Lower lobe of right lung (tissue), 2 donors: ENCODE measurements around the gene ITPKC. TPM values are rescaled to one million over a fixed set of nuclear protein-coding genes. Genes with fewer than 3 reads are reported as not detected.

Source experiments
- ATAC-seq, 2 donors: fragments of 200-7000 bp; cut with Tn5 transposase; one replicate each; pipeline ENCODE4 v1.9.1; 2020 to 2022; ENCODE audit warnings: mild to moderate bottlenecking in 2 of 2, moderate library complexity in 2 of 2
- DNase-seq: peaks from one replicate; pipeline ENCODE4 v3.0.0-alpha.2; 2020
- H3K27ac ChIP-seq: fragments of 200-600 bp; one replicate; pipeline ENCODE4 v1.8.0; 2022
- H3K27me3 ChIP-seq: fragments of 200-600 bp; one replicate; pipeline ENCODE4 v1.8.0; 2022; ENCODE audit warnings: low read depth
- H3K36me3 ChIP-seq: fragments of 200-600 bp; one replicate; pipeline ENCODE4 v1.8.0; 2022; ENCODE audit warnings: mild to moderate bottlenecking
- H3K4me1 ChIP-seq: fragments of 200-600 bp; one replicate; pipeline ENCODE4 v1.8.0; 2022
- H3K4me3 ChIP-seq: fragments of 200-600 bp; one replicate; pipeline ENCODE4 v1.8.0; 2022; ENCODE audit warnings: mild to moderate bottlenecking
- H3K9me3 ChIP-seq: fragments of 200-600 bp; one replicate; pipeline ENCODE4 v1.8.0; 2022
- intact Hi-C: fragments of 100-400 bp; cut with DNase I; formaldehyde crosslinking; loops from one replicate; pipeline ENCODE4 v1.11.0; 2022
- total RNA-seq: library from RNA; stranded (reverse); fragmentation: NEBNext Ultra II Directional; extraction: Animal tissue kit (Norgen Biotek cat#: 25700); gene quantifications from one replicate; pipeline ENCODE4 v1.2.1, GENCODE V29; 2021
- TF ChIP-seq, protein P1 (sequence below): fragments of 200-600 bp; IDR thresholded peaks from one replicate; pipeline ENCODE4 v1.8.0; 2022; ENCODE audit warnings: antibody characterized with exemption, mild to moderate bottlenecking
- donor health status: DM: no; HTN: yes; CAD: no; lungs with severe emphysema.

Gene ITPKC
- total RNA-seq, 1 donor from 2014 or later: 34.9 TPM

DNA sequence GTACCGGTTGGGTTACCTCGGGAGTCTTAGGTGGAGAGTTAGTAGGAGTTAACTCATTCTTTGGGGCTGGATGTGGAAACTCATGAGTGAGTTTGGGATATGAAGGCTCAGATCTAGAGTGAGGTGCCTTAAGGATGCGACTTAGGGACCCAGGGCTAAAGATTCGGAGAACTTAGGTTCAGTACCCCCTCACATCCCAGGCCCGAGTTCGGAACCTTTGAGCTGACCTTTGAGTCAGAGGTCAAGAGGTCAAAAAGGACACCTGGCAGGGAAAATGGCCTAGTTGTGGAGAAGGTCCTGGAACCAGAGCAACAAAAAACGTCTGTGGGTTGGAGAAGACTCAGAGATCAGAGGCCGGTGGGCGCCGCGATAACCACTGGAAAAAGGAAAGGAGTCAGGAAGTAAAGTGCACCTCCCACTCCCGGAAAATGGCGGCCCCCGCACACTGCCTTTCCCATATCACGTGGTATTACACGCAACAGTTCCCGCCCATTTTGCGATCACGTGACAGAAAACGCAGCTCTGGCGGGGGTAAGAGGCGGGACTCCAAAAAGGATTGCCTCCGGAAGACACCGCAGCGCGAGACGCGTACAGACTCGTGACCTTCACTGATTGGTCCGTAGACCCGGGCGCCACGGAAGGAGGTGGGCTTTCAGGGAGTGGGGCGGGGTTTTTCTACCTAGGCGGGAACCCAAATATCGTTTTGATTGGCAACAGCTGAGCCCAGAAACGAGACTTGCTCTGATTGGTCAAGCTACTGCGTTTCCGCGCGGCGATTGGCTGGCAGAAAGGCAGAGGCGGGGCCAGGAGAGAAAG is 33.4 kb downstream of the ITPKC start, which contains the start of gene ACTMAP:
TSS of gene ACTMAP (minus strand) at position 420 of the 816 bp plus-strand sequence. CDS start 674 bp downstream, outside the sequence.
- Histone ChIP-seq H3K27ac (peak within 1 kb of the TSS; percentile 93), H3K4me1 (peaks cover 65% of the 10 kb centered on the region), H3K4me3 (peak within 1 kb of the TSS; percentile 63), H3K9me3 (no peaks in the 10 kb centered on the region), H3K27me3 (no peaks in the 10 kb centered on the region), H3K36me3 (peaks cover 13% of the 10 kb centered on the region)
- DNase-seq (peak; percentile 99), ATAC-seq (peak; percentile 94 to 97)
- TF ChIP-seq, protein P1, sequence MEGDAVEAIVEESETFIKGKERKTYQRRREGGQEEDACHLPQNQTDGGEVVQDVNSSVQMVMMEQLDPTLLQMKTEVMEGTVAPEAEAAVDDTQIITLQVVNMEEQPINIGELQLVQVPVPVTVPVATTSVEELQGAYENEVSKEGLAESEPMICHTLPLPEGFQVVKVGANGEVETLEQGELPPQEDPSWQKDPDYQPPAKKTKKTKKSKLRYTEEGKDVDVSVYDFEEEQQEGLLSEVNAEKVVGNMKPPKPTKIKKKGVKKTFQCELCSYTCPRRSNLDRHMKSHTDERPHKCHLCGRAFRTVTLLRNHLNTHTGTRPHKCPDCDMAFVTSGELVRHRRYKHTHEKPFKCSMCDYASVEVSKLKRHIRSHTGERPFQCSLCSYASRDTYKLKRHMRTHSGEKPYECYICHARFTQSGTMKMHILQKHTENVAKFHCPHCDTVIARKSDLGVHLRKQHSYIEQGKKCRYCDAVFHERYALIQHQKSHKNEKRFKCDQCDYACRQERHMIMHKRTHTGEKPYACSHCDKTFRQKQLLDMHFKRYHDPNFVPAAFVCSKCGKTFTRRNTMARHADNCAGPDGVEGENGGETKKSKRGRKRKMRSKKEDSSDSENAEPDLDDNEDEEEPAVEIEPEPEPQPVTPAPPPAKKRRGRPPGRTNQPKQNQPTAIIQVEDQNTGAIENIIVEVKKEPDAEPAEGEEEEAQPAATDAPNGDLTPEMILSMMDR: no peak
- intact Hi-C loops: no loop called here

DNA sequence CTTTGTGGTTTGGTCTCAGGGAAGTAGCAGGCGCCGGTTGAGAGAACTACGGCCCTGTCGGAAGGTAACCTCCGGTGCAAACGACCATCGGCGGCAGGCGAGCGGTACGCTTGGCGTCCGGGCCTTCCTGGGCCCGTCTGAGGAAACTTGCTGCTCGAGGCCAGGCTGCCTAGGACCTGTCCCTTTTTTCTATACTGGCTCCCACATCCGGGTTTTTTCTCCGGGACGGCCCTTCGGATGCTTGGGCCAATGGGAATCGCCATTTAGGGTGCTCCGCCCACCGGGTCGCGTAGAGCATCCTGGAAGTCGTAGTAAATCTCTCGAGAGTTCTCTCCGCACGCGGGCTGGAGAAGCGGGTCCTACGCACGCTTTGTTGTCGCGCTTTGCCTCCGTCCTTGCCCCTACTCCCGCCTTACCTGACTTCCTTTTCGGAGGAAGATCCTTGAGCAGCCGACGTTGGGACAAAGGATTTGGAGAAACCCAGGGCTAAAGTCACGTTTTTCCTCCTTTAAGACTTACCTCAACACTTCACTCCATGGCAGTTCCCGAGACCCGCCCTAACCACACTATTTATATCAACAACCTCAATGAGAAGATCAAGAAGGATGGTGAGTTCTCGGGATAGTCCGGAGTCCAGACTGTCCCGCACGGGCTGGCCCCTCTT is 34.1 kb downstream of the ITPKC start, which contains the start of gene SNRPA:
TSS of gene SNRPA (plus strand) at position 330 of the 664 bp plus-strand sequence. CDS start at position 536, 206 bp downstream.
- H3K27ac ChIP-seq: peak within 1 kb of the TSS; percentile 93
- no peaks in the 10 kb centered on the region for H3K9me3 ChIP-seq
- peak within 1 kb of the TSS; percentile 63 for H3K4me3 ChIP-seq
- intact Hi-C loops: no loop called here
- TF ChIP-seq, protein P1: no peak
- peaks cover 19% of the 10 kb centered on the region for H3K36me3 ChIP-seq
- ATAC-seq (peak; percentile 91 to 92), DNase-seq (peak; percentile 98)
- H3K27me3 ChIP-seq: no peaks in the 10 kb centered on the region
- peaks cover 65% of the 10 kb centered on the region for H3K4me1 ChIP-seq

DNA sequence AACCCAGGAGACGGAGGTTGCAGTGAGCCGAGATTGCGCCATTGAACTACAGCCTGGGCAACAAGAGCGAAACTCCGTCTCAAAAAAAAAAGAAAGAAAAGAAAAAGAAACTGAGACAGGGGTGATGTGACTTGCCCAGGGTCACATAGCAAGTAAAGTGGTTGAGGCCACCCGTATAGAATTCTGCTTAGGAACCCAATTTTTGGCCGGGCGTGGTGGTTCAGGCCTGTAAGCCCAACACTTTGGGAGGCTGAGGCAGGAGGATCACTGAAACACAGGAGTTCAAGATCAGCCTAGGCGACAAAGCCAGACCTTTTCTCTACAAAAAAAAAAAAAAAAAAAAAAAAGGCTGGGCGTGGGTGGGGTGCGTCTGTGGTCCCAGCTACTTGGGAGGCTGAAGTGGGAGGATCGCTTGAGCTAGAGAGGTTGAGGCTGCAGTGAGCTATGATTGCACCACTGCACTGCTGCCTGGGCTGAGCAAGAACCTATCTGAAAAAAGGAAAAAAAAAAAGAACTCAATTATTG is 35.4 kb downstream of the ITPKC start:
- intact Hi-C loops: no loop called here

DNA sequence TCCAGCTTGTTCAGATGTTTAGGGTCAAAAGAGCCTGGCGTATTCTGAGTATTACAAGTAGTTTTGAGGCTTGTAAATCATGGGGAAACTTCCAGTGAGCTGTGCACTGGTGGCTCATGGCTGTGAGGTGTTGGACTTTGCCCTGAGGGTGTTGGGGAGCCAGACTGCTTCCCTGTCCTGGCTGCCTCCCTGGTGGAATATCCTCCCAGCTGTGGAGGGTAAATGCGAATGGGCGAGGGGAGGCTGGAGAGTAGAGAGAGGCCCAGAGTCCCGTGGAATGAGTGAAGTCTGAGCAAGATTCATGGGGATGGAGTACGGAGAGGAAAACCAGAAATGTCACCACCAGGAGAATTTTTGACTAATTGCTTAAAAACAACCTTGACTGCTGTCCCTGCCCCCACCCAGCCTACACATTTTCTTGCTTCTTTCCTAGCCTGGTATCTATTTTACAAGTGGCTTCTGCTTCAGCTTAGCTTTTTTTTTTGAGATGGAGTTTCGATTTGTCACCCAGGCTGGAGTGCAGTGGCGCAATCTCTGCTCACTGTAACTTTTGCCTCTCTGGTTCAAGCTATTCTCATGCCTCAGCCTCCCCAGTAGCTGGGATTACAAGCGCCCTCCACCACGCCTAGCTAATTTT is 37.8 kb downstream of the ITPKC start:
- TF ChIP-seq, protein P1: no peak
- ATAC-seq (no peak), DNase-seq (no peak)

More for the DNA sequence above, 35.4 kb downstream of the ITPKC start:
- TF ChIP-seq, protein P1: no peak
- H3K36me3 ChIP-seq: peaks cover 31% of the 10 kb centered on the region
- peak overlapping the region; percentile 63 for H3K4me3 ChIP-seq
- H3K4me1 ChIP-seq: peaks cover 77% of the 10 kb centered on the region
- no peak for ATAC-seq
- peak overlapping the region; percentile 93 for H3K27ac ChIP-seq
- no peak for DNase-seq
- no peaks in the 10 kb centered on the region for H3K9me3 ChIP-seq
- no peaks in the 10 kb centered on the region for H3K27me3 ChIP-seq

DNA sequence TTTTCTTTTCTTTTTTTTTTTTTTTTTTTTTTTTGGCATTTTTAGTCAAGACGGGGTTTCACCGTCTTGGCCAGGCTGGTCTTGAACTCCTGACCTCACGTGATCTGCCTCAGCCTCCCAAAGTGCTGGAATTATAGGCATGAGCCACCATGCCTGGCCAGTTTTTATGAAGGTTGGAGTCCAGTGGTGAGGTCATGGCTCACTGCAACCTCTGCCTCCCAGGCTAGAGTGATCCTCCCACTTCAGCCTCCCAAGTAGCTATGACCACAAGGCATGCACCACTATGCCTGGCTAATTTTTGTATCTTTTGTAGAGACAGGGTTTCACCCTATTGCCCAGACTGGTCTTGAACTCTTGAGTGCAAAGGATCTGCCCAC is 38.3 kb downstream of the ITPKC start:
- peak overlapping the region; percentile 25 for H3K4me3 ChIP-seq

More for the DNA sequence above, 37.8 kb downstream of the ITPKC start:
- peak overlapping the region; percentile 8 for H3K27ac ChIP-seq
- intact Hi-C loops: no loop called here
- no peaks in the 10 kb centered on the region for H3K9me3 ChIP-seq
- H3K4me1 ChIP-seq: peaks cover 54% of the 10 kb centered on the region
- H3K4me3 ChIP-seq: peak overlapping the region; percentile 25
- H3K27me3 ChIP-seq: no peaks in the 10 kb centered on the region
- peaks cover 55% of the 10 kb centered on the region for H3K36me3 ChIP-seq

More for the DNA sequence above, 38.3 kb downstream of the ITPKC start:
- Histone ChIP-seq H3K4me1 (peaks cover 52% of the 10 kb centered on the region), H3K9me3 (no peaks in the 10 kb centered on the region), H3K36me3 (peaks cover 60% of the 10 kb centered on the region), H3K27me3 (no peaks in the 10 kb centered on the region), H3K27ac (peak overlapping the region; percentile 36)
- TF ChIP-seq, protein P1: no peak
- DNase-seq (no peak), ATAC-seq (no peak)
- intact Hi-C loops: no loop called here
